HEK293 (cell line): ENCODE measurements around the gene SPAG8.

Source experiments
- KLF10 ChIP-seq: fragments of 450-650 bp; IDR thresholded peaks from 2 replicates; pipeline ENCODE4 v1.5.1; 2018; ENCODE audit warnings: missing biosample characterization, mild to moderate bottlenecking, missing genetic modification characterization
- YY1 ChIP-seq: fragments of 450-650 bp; formaldehyde crosslinking; IDR thresholded peaks from 2 replicates; pipeline ENCODE4 v1.5.1; 2018; ENCODE audit warnings: missing biosample characterization, missing genetic modification characterization
- ZBTB17 ChIP-seq: fragments of 450-650 bp; formaldehyde crosslinking; IDR thresholded peaks from 2 replicates; pipeline ENCODE4 v1.5.1; 2016; ENCODE audit warnings: missing biosample characterization, missing genetic modification characterization
- ZNF239 ChIP-seq: fragments of 450-650 bp; formaldehyde crosslinking; IDR thresholded peaks from 2 replicates; pipeline ENCODE4 v1.5.1; 2016; ENCODE audit warnings: missing biosample characterization, missing genetic modification characterization
- ZNF274 ChIP-seq, 2 experiments: fragments of 200-500 bp in 1 of 2; fragments of 450-650 bp in 1 of 2; sonication (Bioruptor generic) in 1 of 2; formaldehyde crosslinking in 1 of 2; IDR thresholded peaks; 2 replicates each; pipeline versions ENCODE4 v1.5.1 to v1.6.1; 2014 to 2016; ENCODE audit warnings: borderline replicate concordance in 1 of 2, inconsistent platforms in 1 of 2, low read length in 1 of 2, missing biosample characterization in 1 of 2, missing genetic modification characterization in 1 of 2
- ZNF366 ChIP-seq: fragments of 450-650 bp; formaldehyde crosslinking; conservative IDR thresholded peaks from 2 replicates; pipeline ENCODE4 v1.5.1; 2016; ENCODE audit warnings: missing biosample characterization, missing genetic modification characterization
- ZNF416 ChIP-seq: fragments of 450-650 bp; formaldehyde crosslinking; IDR thresholded peaks from 2 replicates; pipeline ENCODE4 v1.5.1; 2016; ENCODE audit warnings: missing biosample characterization, missing genetic modification characterization
- ZNF530 ChIP-seq: fragments of 450-650 bp; formaldehyde crosslinking; IDR thresholded peaks from 2 replicates; pipeline ENCODE4 v1.5.1; 2016; ENCODE audit warnings: low read depth, missing biosample characterization, missing genetic modification characterization
- ZNF707 ChIP-seq: fragments of 450-650 bp; formaldehyde crosslinking; IDR thresholded peaks from 2 replicates; pipeline ENCODE4 v1.5.1; 2016; ENCODE audit warnings: missing biosample characterization, missing genetic modification characterization
- TF ChIP-seq, protein P1 (sequence below): fragments of 450-650 bp; formaldehyde crosslinking; IDR thresholded peaks from 2 replicates; pipeline ENCODE4 v1.5.1; 2016; ENCODE audit warnings: missing biosample characterization, missing genetic modification characterization
- TF ChIP-seq, protein P2 (sequence below): fragments of 450-650 bp; formaldehyde crosslinking; IDR thresholded peaks from 2 replicates; pipeline ENCODE4 v1.5.1; 2016; ENCODE audit warnings: missing biosample characterization, missing genetic modification characterization
- TF ChIP-seq, protein P3 (sequence below): fragments of 450-650 bp; formaldehyde crosslinking; IDR thresholded peaks from 2 replicates; pipeline ENCODE4 v1.5.1; 2016; ENCODE audit warnings: missing biosample characterization, missing genetic modification characterization

DNA sequence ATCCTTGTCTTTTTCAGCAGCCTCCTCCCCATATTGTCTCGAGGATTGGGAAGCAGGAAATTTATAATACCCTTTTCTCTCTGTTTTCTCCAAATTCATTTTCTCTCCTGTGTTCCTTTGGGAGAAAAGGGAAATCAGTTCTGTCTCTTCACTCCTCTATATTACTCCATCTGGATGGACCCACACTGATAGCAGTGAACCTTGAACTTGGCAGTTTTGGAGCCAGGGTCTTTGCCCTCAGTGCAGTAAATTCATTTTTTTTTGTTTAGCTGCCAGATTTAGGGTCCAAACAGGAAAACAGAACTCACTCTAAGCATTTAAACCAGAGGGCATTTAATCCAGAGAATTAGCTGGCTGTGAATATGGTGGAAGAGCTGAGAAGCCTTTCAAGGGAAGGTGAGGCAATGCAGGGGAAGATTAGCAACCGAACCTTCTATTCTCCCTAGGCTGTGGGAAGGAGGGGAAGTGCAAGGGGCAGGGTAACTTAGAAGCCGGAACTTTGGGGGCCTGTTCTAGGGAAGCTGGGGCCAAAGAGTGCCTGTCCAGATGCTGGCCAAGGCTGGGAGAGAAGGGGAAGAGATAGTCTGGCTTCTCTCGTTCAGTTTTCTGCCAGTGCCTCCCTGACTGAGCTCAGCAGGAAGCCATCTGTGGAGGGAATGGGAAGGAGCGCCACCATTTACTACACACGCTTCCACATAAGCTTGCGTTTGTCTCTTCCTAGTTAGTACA lies 37.0 kb downstream of the SPAG8 start:
- TF ChIP-seq, protein P1, sequence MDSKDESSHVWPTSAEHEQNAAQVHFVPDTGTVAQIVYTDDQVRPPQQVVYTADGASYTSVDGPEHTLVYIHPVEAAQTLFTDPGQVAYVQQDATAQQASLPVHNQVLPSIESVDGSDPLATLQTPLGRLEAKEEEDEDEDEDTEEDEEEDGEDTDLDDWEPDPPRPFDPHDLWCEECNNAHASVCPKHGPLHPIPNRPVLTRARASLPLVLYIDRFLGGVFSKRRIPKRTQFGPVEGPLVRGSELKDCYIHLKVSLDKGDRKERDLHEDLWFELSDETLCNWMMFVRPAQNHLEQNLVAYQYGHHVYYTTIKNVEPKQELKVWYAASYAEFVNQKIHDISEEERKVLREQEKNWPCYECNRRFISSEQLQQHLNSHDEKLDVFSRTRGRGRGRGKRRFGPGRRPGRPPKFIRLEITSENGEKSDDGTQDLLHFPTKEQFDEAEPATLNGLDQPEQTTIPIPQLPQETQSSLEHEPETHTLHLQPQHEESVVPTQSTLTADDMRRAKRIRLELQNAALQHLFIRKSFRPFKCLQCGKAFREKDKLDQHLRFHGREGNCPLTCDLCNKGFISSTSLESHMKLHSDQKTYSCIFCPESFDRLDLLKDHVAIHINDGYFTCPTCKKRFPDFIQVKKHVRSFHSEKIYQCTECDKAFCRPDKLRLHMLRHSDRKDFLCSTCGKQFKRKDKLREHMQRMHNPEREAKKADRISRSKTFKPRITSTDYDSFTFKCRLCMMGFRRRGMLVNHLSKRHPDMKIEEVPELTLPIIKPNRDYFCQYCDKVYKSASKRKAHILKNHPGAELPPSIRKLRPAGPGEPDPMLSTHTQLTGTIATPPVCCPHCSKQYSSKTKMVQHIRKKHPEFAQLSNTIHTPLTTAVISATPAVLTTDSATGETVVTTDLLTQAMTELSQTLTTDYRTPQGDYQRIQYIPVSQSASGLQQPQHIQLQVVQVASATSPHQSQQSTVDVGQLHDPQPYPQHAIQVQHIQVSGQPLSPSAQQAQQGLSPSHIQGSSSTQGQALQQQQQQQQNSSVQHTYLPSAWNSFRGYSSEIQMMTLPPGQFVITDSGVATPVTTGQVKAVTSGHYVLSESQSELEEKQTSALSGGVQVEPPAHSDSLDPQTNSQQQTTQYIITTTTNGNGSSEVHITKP: no peak; the same call in 1 of the 2 replicates
- TF ChIP-seq, protein P2, sequence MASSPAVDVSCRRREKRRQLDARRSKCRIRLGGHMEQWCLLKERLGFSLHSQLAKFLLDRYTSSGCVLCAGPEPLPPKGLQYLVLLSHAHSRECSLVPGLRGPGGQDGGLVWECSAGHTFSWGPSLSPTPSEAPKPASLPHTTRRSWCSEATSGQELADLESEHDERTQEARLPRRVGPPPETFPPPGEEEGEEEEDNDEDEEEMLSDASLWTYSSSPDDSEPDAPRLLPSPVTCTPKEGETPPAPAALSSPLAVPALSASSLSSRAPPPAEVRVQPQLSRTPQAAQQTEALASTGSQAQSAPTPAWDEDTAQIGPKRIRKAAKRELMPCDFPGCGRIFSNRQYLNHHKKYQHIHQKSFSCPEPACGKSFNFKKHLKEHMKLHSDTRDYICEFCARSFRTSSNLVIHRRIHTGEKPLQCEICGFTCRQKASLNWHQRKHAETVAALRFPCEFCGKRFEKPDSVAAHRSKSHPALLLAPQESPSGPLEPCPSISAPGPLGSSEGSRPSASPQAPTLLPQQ: no peak
- TF ChIP-seq, protein P3, sequence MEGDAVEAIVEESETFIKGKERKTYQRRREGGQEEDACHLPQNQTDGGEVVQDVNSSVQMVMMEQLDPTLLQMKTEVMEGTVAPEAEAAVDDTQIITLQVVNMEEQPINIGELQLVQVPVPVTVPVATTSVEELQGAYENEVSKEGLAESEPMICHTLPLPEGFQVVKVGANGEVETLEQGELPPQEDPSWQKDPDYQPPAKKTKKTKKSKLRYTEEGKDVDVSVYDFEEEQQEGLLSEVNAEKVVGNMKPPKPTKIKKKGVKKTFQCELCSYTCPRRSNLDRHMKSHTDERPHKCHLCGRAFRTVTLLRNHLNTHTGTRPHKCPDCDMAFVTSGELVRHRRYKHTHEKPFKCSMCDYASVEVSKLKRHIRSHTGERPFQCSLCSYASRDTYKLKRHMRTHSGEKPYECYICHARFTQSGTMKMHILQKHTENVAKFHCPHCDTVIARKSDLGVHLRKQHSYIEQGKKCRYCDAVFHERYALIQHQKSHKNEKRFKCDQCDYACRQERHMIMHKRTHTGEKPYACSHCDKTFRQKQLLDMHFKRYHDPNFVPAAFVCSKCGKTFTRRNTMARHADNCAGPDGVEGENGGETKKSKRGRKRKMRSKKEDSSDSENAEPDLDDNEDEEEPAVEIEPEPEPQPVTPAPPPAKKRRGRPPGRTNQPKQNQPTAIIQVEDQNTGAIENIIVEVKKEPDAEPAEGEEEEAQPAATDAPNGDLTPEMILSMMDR: no peak
- TF ChIP-seq ZBTB17 (tag by site-specific recombination): no peak
- no peak for TF ChIP-seq ZNF239 (tag by site-specific recombination)
- no peak for TF ChIP-seq ZNF530 (tag by site-specific recombination)
- no peak for TF ChIP-seq ZNF366
- no peak for TF ChIP-seq ZNF416 (tag by site-specific recombination)
- no peak for TF ChIP-seq ZNF274 (IDR thresholded peaks at IDR 0.05; ENCODE audit: low read length)
- no peak for TF ChIP-seq ZNF274 (tag by site-specific recombination; IDR thresholded peaks at IDR 0.05; ENCODE audit: borderline replicate concordance)
- no peak for TF ChIP-seq ZNF707 (tag by site-specific recombination)
- TF ChIP-seq KLF10 (tag by site-specific recombination): no peak
- TF ChIP-seq YY1 (tag by site-specific recombination): no peak
